Coronary artery (tissue), 2 donors: Measurements from ENCODE around the gene SRSF7.
A peak's percentile ranks its signal among the peaks of the same experiment; 100 is the strongest.
"Not testable (repeated sequence)": the region's sequence is repeated elsewhere in the genome, so short reads cannot be mapped to it uniquely, and the experiment has no call there.

Experiments
- DNase-seq: peaks from one replicate; pipeline ENCODE4 v3.0.0-alpha.2; 2017; ENCODE audit warnings: low spot score
- H3K27ac ChIP-seq, 2 donors: fragments of 200-600 bp; sonication (generic); one replicate each; pipeline ENCODE4 v1.5.1; 2016 to 2019
- H3K4me3 ChIP-seq: fragments of 200-600 bp; sonication (generic); 2 replicates; pipeline ENCODE4 v1.5.1; 2016; ENCODE audit warnings: mild to moderate bottlenecking, moderate library complexity
- CTCF ChIP-seq: fragments of 200-600 bp; sonication (generic); IDR thresholded peaks from one replicate; pipeline ENCODE4 v1.5.1; 2019; ENCODE audit warnings: antibody characterized with exemption

Gene SRSF7

DNA sequence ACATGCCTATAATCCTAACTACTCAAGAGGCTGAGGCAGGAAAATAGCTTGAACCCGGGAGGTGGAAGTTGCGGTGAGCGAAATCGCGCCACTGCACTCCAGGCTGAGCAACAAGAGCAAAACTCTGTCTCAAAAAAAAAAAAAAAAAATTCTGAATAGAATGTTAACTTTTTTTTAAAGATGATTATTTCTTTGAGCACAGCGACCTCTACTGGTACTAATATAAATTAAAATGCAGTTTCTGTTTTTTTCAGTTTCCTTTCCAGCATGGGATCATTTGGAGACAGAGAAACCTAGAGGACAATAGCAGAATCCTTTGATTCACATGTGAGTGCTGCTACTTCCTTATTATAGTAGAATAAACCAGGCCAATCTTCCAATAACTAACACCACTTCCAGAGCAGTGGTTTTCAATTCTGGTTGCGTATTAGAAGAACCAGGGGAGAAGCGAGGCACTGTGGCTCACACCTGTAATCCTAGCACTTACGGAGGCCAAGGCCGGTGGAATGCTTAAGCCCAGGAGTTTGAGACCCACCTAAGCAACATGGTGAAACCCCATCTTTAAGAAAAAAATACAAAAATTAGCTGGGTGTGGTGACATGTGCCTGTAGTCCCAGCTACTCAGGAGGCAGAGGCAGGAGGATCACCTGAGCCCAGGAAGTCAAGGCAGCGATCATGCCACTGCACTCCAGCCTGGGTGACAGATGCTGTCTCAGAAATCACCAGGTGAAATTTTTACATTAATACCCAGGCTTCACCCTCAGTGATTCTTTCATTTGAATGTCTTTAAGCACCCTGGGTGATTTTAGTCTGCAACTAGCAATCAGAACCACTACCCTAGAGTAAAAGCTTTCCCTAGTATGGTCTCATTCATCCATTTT is 10.1 kb downstream of the SRSF7 start:
- DNase-seq: no peak
- peak overlapping the region; percentile 46 to 59 for H3K27ac ChIP-seq
- H3K4me3 ChIP-seq: no peak overlapping the region
- no peak for TF ChIP-seq CTCF

- no peak for TF ChIP-seq CTCF
- no peak overlapping the region for H3K4me3 ChIP-seq
- H3K27ac ChIP-seq: no peak overlapping the region
- no peak for DNase-seq
Observed at GRCh38 chr2:38739524-38739923, 11.6 kb downstream of the SRSF7 start.

- no peak for TF ChIP-seq CTCF
- no peak for DNase-seq
- H3K27ac ChIP-seq: peak overlapping the region in 1 of 2 donors; percentile 29
- H3K4me3 ChIP-seq: no peak overlapping the region
Observed at GRCh38 chr2:38737925-38738324, 13.2 kb downstream of the SRSF7 start.

GRCh38 chr2:38737000-38737698 is 14.0 kb downstream of the SRSF7 start:
- peak overlapping the region in 1 of 2 donors; percentile 29 for H3K27ac ChIP-seq
- H3K4me3 ChIP-seq, DNase-seq: not testable (repeated sequence)

- no peak for DNase-seq
- no peak for TF ChIP-seq CTCF
- Histone ChIP-seq H3K27ac (no peak overlapping the region), H3K4me3 (no peak overlapping the region)
Observed at GRCh38 chr2:38735999-38736320, 15.2 kb downstream of the SRSF7 start.

- TF ChIP-seq CTCF: no peak
- Histone ChIP-seq H3K27ac (no peak overlapping the region), H3K4me3 (no peak overlapping the region)
- DNase-seq: no peak
Observed at GRCh38 chr2:38734299-38735058, 16.7 kb downstream of the SRSF7 start.

- H3K4me3 ChIP-seq: no peak overlapping the region
- no peak for DNase-seq
- no peak overlapping the region for H3K27ac ChIP-seq
- TF ChIP-seq CTCF: no peak
Observed at GRCh38 chr2:38733300-38733971, 17.7 kb downstream of the SRSF7 start.
